Kidney glomerular epithelial cell (primary cell): ENCODE data around the gene TNFRSF19.
"Not testable (repeated sequence)": the region's sequence is repeated elsewhere in the genome, so short reads cannot be mapped to it uniquely, and the experiment has no call there.

ENCODE experiments used
- DNase-seq: peaks from one replicate; lab custom pipeline; 2025; lab: John Stamatoyannopoulos, UW

The TNFRSF19 gene

GRCh38 chr13:23654111-23655110, 84.2 kb downstream of the TNFRSF19 start:
- DNase-seq, result no peak

- no peak for DNase-seq
Measured at GRCh38 chr13:23655321-23655720, 85.1 kb downstream of the TNFRSF19 start.

GRCh38 chr13:23656637-23657371, 86.6 kb downstream of the TNFRSF19 start:
- no peak for DNase-seq

GRCh38 chr13:23658929-23659541, 88.8 kb downstream of the TNFRSF19 start:
- DNase-seq, result no peak

GRCh38 chr13:23660249-23660648, 90.0 kb downstream of the TNFRSF19 start:
- DNase-seq, result no peak

- no peak for DNase-seq
Measured at GRCh38 chr13:23666582-23666981, 96.4 kb downstream of the TNFRSF19 start.

GRCh38 chr13:23667750-23668149, 97.5 kb downstream of the TNFRSF19 start:
- DNase-seq, result no peak

- no peak for DNase-seq
Measured at GRCh38 chr13:23668562-23668961, 98.3 kb downstream of the TNFRSF19 start.

GRCh38 chr13:23670793-23671192, 100.6 kb downstream of the TNFRSF19 start:
- DNase-seq, result no peak

GRCh38 chr13:23671377-23671776, 101.2 kb downstream of the TNFRSF19 start:
- no peak for DNase-seq

GRCh38 chr13:23671897-23672296, 101.7 kb downstream of the TNFRSF19 start:
- DNase-seq, result no peak

GRCh38 chr13:23672616-23673015, 102.4 kb downstream of the TNFRSF19 start:
- DNase-seq, result no peak

- peak; percentile 40 for DNase-seq
Measured at GRCh38 chr13:23673354-23673753, 103.1 kb downstream of the TNFRSF19 start.

GRCh38 chr13:23673867-23674605, 103.8 kb downstream of the TNFRSF19 start:
- DNase-seq, result no peak

- DNase-seq, result no peak
Measured at GRCh38 chr13:23674795-23675640, 104.8 kb downstream of the TNFRSF19 start.

GRCh38 chr13:23677679-23678288, 107.6 kb downstream of the TNFRSF19 start:
- DNase-seq, result not testable (repeated sequence)

GRCh38 chr13:23678795-23679194, 108.6 kb downstream of the TNFRSF19 start:
- DNase-seq, result peak; percentile 93

GRCh38 chr13:23679220-23679619, 109.0 kb downstream of the TNFRSF19 start:
- DNase-seq, result peak; percentile 93

- DNase-seq, result peak; percentile 40
Measured at GRCh38 chr13:23680845-23681669, 110.8 kb downstream of the TNFRSF19 start.
